Thymus (tissue), 11 donors: ENCODE results near the gene TMEM106C. TPM values are rescaled to one million over a fixed set of nuclear protein-coding genes. Genes with fewer than 3 reads are reported as not detected.

ENCODE experiments used
- DNase-seq, 9 donors: peaks; one replicate each; pipeline ENCODE4 v3.0.0-alpha.2; 2013; ENCODE audit warnings: low spot score in 9 of 9, low read depth in 6 of 9, missing footprints in 1 of 9
- H3K27ac ChIP-seq, 2 donors: one replicate each; pipeline ENCODE4 v1.5.1; 2013; ENCODE audit warnings: control low read depth in 1 of 2, low read depth in 1 of 2, low read length in 1 of 2, mild to moderate bottlenecking in 1 of 2, moderate library complexity in 1 of 2
- H3K27me3 ChIP-seq, 2 donors: one replicate each; pipeline ENCODE4 v1.5.1; 2013; ENCODE audit warnings: low read length in 1 of 2; ENCODE audit not compliant: control insufficient read depth in 2 of 2, insufficient read depth in 1 of 2
- H3K36me3 ChIP-seq, 2 donors: one replicate each; pipeline ENCODE4 v1.5.1; 2013; ENCODE audit warnings: low read length in 1 of 2, mild to moderate bottlenecking in 1 of 2, moderate library complexity in 1 of 2; ENCODE audit not compliant: control insufficient read depth in 2 of 2, insufficient read depth in 2 of 2
- H3K4me1 ChIP-seq, 2 donors: one replicate each; pipeline ENCODE4 v1.5.1; 2013; ENCODE audit warnings: low read length in 2 of 2; ENCODE audit not compliant: control insufficient read depth in 2 of 2, insufficient read depth in 2 of 2
- H3K4me3 ChIP-seq, 2 donors: one replicate each; pipeline ENCODE4 v1.5.1; 2013; ENCODE audit warnings: low read length in 2 of 2, control low read depth in 1 of 2, mild to moderate bottlenecking in 1 of 2
- H3K9me3 ChIP-seq, 2 donors: one replicate each; pipeline ENCODE4 v1.5.1; 2013; ENCODE audit warnings: low read length in 1 of 2, mild to moderate bottlenecking in 1 of 2; ENCODE audit not compliant: control insufficient read depth in 2 of 2, insufficient read depth in 1 of 2
- WGBS: extraction: QIAGEN DNeasy Blood & Tissue Kit; methylation state at CpG from one replicate; pipeline ENCODE4 v1.1.7; 2013; 5-methylcytosine and 5-hydroxymethylcytosine counted together
- polyA plus RNA-seq: library from polyadenylated mRNA; stranded (reverse); fragments of 200-250 nt; gene quantifications from one replicate; pipeline ENCODE4 v1.2.3, GENCODE V29; 2013
- total RNA-seq: library from RNA; stranded (reverse); fragments of 120-200 nt; gene quantifications from one replicate; pipeline ENCODE4 v1.2.4, GENCODE V29; 2013
- donor health status: healthy.

Gene TMEM106C
- total and polyA plus RNA-seq, 2 donors = 25.5 to 82.1 TPM

DNA sequence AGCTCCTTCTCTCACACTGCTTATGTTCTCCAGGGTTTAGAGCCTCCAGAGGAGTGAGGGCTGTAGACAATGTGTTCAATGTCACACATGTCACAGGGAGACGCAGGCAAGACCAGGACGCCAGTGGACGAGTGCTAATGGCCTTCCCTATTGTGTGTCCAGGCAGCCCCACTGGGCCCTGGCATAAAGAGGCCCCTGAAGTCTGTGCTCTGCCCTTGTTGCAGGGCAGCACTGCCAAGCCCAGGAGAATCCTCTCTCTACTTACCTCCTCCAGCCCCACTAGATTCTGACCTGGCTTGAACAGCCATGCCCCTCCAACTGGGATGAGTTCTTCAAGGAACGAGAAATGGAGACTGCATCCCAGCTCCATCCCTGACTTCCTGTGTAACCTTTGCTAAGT is 24.8 kb upstream of the TMEM106C start:
- no peaks in the 10 kb centered on the region for H3K36me3 ChIP-seq
- H3K9me3 ChIP-seq = peaks cover 0 to 10% of the 10 kb centered on the region in 2 donors
- 97% methylated on average over 4 of the region's 4 CpGs for WGBS
- H3K27ac ChIP-seq = no peak overlapping the region
- DNase-seq = no peak
- peaks cover 0 to 6% of the 10 kb centered on the region in 2 donors for H3K4me1 ChIP-seq
- H3K4me3 ChIP-seq = no peak overlapping the region
- peaks cover 0 to 26% of the 10 kb centered on the region in 2 donors for H3K27me3 ChIP-seq

DNA sequence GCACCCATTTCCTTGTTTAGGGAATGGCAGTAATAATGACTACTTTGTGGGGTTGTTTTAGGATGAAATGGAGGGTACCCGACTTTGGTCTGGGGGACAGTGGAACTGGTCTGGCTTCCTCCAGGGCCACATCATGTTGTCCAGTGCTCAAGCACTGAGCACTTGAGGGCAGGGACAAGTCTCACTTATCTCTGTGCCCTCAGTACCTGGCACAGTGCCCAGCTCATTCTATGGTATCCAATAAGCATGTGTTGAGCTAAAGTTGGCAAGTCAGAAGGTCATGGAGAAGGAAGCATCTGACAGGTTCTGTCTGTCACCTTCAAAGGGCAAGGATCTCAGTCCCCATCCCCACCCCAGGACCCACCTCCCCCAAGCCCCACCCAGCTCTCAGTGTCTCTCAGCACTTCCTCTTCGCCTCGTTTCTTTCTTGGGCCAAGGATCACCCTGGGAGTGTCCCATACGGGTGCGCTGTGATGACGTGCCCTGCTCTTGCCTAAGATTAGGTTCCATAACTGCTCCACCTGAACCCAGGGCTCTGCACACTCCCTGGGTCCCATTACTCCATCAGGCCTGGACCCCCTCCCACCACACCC is 24.3 kb upstream of the TMEM106C start:
- DNase-seq = no peak
- no peaks in the 10 kb centered on the region for H3K36me3 ChIP-seq
- peaks cover 0 to 10% of the 10 kb centered on the region in 2 donors for H3K9me3 ChIP-seq
- peaks cover 0 to 6% of the 10 kb centered on the region in 2 donors for H3K4me1 ChIP-seq
- no peak overlapping the region for H3K27ac ChIP-seq
- H3K4me3 ChIP-seq = no peak overlapping the region
- WGBS = 90% methylated on average over 6 of the region's 6 CpGs
- H3K27me3 ChIP-seq = peaks cover 0 to 30% of the 10 kb centered on the region in 2 donors

DNA sequence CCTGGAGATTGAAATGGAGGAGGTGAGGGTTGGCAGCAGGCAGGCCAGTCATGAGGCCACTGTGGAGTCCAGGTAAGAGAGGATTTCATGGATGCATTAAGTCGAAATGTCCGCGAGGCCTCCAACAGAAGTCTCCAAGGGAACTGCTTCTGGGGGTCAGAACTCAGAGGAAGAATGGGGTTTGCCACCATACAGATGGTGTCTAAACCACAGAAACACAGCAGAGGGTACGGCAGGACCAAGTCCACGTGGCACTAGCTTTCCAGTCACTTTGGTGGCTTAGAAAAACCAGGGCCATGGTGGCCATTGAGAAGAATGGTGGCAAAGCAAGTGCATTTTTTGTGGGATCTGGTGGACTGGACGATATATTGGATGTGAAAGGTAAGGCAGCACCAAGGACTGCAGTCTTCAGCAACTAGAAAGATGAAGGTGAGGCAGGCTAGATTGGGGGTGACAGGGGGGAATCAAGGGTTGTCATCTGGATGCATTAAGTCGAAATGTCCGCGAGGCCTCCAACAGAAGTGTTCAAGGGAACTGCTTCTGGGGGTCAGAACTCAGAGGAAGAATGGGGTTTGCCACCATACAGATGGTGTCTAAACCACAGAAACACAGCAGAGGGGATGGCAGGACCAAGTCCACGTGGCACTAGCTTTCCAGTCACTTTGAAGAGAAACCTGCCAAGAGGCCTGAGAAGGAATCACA is 22.5 kb upstream of the TMEM106C start:
- Histone ChIP-seq H3K36me3 (no peaks in the 10 kb centered on the region), H3K27ac (no peak overlapping the region), H3K27me3 (peaks cover 0 to 32% of the 10 kb centered on the region in 2 donors), H3K9me3 (peaks cover 0 to 10% of the 10 kb centered on the region in 2 donors), H3K4me3 (no peak overlapping the region), H3K4me1 (peaks cover 0 to 6% of the 10 kb centered on the region in 2 donors)
- DNase-seq = no peak
- WGBS = 69% methylated on average over 10 of the region's 10 CpGs

DNA sequence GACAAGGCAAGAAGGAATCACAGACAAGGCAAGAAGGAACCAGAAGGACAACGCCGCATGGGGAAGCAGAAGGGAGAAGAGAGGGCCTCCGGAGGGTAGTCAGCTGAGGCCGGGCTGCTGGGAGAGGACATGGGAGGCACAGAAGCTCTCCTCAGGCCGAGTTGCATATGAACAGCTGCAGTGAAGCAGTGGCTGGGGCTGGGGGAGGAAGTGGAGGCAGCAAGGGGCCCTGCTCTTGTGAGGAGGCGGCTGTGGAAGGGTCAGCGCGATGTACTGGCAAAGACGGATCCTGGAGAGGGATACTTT is 22.0 kb upstream of the TMEM106C start:
- H3K36me3 ChIP-seq = no peaks in the 10 kb centered on the region
- no peak overlapping the region for H3K4me3 ChIP-seq
- peaks cover 0 to 6% of the 10 kb centered on the region in 2 donors for H3K4me1 ChIP-seq
- peaks cover 0 to 10% of the 10 kb centered on the region in 2 donors for H3K9me3 ChIP-seq
- no peak for DNase-seq
- no peak overlapping the region for H3K27ac ChIP-seq
- 87% methylated on average over 9 of the region's 9 CpGs for WGBS
- peaks cover 0 to 35% of the 10 kb centered on the region in 2 donors for H3K27me3 ChIP-seq

DNA sequence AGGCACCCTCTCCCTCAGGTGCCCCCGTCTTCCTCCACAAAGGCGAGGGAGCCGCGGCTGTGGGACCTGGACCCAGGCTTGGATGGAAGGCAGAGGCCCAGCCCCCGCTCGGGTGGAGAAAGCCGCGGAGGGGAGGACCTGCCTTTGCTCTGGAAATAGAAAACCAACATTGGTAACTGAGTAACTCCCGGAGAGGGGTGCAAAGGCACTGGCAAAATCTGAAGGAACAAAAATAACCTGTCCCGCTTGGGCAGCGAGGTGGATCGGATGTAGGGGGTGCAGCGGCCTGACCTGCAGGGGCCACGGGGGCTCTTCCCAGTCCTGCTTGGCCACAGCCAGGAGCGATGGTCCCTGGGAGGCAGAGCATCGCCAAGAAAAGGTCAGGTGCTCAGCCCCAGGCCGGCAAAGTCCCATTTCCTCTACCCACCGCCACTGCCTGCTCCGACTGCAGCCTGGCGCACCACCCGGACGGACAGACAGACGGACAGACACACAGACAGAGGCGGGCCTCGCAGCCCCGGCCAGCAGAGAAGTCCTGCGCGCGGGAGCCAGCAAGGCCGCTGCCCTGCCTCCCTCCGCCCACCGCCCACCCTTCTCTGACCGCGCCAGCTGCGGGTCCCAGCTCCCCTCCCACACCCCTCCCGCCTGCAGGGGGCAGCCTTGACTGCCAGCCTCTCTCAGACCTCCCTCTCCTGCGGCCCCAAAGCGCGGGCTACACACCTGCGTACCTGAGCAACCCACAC is 21.4 kb upstream of the TMEM106C start:
- H3K9me3 ChIP-seq = peaks cover 0 to 10% of the 10 kb centered on the region in 2 donors
- H3K36me3 ChIP-seq = no peaks in the 10 kb centered on the region
- no peak overlapping the region for H3K4me3 ChIP-seq
- peaks cover 0 to 38% of the 10 kb centered on the region in 2 donors for H3K27me3 ChIP-seq
- 61% methylated on average over 40 of the region's 40 CpGs for WGBS
- H3K4me1 ChIP-seq = peaks cover 0 to 6% of the 10 kb centered on the region in 2 donors
- no peak for DNase-seq
- H3K27ac ChIP-seq = no peak overlapping the region

DNA sequence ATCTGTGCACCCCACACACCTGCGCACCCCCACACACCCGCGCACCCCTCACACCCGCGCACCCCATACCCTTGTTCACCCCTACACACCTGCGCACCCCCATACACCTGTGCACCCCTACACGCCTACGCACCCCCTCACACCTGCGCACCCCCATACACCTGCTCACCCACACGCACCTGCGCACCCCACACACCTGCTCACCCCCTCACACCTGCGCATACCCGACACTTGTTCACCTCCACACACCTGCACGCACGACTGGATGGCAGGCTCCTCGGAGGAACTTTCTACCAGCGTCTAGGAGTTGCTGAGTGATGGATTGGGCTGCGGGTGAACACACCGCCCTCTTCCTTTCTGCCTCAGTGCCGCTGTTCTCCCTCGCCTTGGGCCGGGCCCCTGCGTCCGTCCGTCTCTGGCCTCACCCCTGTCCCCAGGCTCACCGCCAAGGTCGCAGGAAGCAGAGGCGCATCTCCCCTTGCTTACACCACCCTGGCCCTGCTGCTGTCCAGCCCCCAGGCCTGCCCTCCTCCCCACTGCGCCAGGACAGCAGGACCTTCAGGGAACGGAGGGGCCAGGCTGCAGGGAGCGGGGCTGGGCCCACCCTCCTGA is 20.7 kb upstream of the TMEM106C start:
- H3K27me3 ChIP-seq = peaks cover 0 to 38% of the 10 kb centered on the region in 2 donors
- no peaks in the 10 kb centered on the region for H3K36me3 ChIP-seq
- WGBS = 71% methylated on average over 31 of the region's 31 CpGs
- H3K27ac ChIP-seq = no peak overlapping the region
- no peak overlapping the region for H3K4me3 ChIP-seq
- H3K4me1 ChIP-seq = peaks cover 0 to 6% of the 10 kb centered on the region in 2 donors
- DNase-seq = no peak
- peaks cover 0 to 10% of the 10 kb centered on the region in 2 donors for H3K9me3 ChIP-seq

DNA sequence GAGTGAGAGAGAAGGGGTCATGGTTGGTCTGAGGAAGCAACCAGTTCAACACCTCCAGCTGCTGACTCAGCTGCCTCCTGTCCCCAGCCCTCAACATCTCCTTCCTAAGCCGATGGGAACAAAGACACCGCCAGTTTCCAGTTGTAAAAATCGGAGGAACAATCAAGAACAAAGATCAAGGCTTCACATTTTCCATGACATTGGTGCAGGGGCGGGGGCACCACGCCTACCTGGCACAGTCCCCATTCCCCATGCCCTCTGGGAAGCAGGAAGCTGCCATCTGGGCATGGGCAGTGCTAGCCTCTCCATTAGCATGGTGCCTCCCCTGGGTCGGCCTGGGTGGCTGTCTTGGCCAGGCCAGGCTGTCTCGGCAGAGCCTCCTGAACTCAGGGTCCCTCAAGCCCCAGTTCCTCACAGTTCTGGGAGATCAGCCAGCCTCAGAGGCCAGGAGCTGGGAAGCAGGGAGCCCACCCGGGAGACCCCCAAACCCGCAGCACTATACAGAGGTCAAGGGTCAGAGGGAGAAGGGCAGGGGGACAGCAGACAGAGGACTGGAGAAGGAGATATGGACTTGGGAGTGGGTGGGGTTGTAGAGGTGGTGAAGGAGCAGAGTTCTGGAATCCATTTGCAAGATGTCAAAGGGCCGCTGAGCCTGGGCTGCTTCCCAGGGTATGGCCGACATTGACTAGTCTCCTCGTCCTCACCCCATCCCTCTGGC is 19.6 kb upstream of the TMEM106C start:
- peaks cover 0 to 10% of the 10 kb centered on the region in 2 donors for H3K9me3 ChIP-seq
- H3K27me3 ChIP-seq = peaks cover 0 to 38% of the 10 kb centered on the region in 2 donors
- H3K4me1 ChIP-seq = no peaks in the 10 kb centered on the region
- no peak overlapping the region for H3K4me3 ChIP-seq
- no peak for DNase-seq
- no peak overlapping the region for H3K27ac ChIP-seq
- no peaks in the 10 kb centered on the region for H3K36me3 ChIP-seq
- 86% methylated on average over 12 of the region's 12 CpGs for WGBS

DNA sequence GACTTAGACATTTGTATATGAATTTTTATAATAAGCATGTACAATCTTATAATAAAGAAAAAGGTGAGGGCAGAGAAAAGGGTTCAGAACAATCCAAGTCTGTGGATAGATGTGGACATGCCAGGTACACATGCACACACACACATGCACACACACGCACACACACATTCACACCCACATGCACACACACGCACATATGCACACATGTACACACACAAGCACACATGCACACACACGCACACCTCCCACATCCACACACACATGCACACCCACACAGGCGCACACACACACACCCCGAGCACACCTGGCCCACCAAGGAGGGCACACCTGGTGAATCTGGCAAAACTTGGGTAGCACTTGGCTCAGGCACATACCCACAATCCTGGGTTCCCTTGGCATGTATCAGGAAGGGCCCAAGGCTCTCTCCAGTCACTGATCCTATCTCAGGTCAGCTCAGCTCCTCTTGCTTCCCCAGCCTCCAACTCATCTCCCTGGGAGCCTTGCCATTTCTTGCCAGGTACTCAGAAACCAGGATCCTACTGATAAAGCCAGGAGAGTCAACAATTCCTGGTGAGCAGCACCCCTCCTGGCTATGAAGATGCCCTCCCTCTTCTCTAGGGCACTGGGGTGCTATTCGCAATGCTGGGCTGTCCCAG is 18.6 kb upstream of the TMEM106C start:
- H3K4me1 ChIP-seq = no peaks in the 10 kb centered on the region
- DNase-seq = no peak
- WGBS = 98% methylated on average over 6 of the region's 6 CpGs

More for the DNA sequence above, 18.6 kb upstream of the TMEM106C start:
- Histone ChIP-seq H3K9me3 (peaks cover 0 to 10% of the 10 kb centered on the region in 2 donors), H3K27me3 (peaks cover 0 to 38% of the 10 kb centered on the region in 2 donors), H3K4me3 (no peak overlapping the region), H3K36me3 (no peaks in the 10 kb centered on the region), H3K27ac (no peak overlapping the region)
